H1 (cell line): ENCODE data around the gene DAPK2. TPM values are rescaled to one million over a fixed set of nuclear protein-coding genes. Genes with fewer than 3 reads are reported as not detected.

Experiments used
- CTCF ChIA-PET: fragments of 300-600 bp; sonication (Branson Sonifier 250); formaldehyde crosslinking; loops from one replicate; lab custom pipeline; 2021; ENCODE audit not compliant: partially characterized antibody; lab: Charles Lee
- POLR2A ChIA-PET: fragments of 300-600 bp; sonication (Branson Sonifier 250); formaldehyde crosslinking; loops from one replicate; lab custom pipeline; 2021; ENCODE audit warnings: inconsistent platforms; ENCODE audit not compliant: partially characterized antibody; lab: Charles Lee
- DNase-seq, 2 experiments: peaks; one replicate each; pipeline versions ENCODE4 v3.0.0 to v3.0.0-alpha.2; 2010 to 2022; ENCODE audit warnings: low spot score in 2 of 2, low read depth in 1 of 2, mixed read lengths in 1 of 2
- FAIRE-seq: peaks from 2 replicates; lab custom pipeline; 2011; peaks lifted over from hg19 to GRCh38; lab: Jason Lieb, UNC
- H2AFZ ChIP-seq: 2 replicates; pipeline ENCODE4 v1.8.1; 2012; ENCODE audit warnings: low read length, inconsistent platforms
- H2AK5ac ChIP-seq: 2 replicates; pipeline ENCODE4 v1.6.1; 2013; ENCODE audit warnings: low read depth, low read length
- H2BK120ac ChIP-seq: replicated peaks from 2 replicates; pipeline ENCODE3; 2013; ENCODE audit warnings: low read depth, low read length, inconsistent platforms
- H2BK12ac ChIP-seq: 2 replicates; pipeline ENCODE4 v1.6.1; 2013; ENCODE audit warnings: low read depth, low read length
- H2BK15ac ChIP-seq: 2 replicates; pipeline ENCODE4 v1.6.1; 2013; ENCODE audit warnings: low read length
- H2BK20ac ChIP-seq: 2 replicates; pipeline ENCODE4 v1.6.1; 2013; ENCODE audit warnings: low read length
- H2BK5ac ChIP-seq: 2 replicates; pipeline ENCODE4 v1.6.1; 2013; ENCODE audit warnings: low read depth, low read length
- H3K14ac ChIP-seq: 2 replicates; pipeline ENCODE4 v1.6.1; 2013; ENCODE audit warnings: inconsistent platforms; ENCODE audit not compliant: insufficient read length
- H3K18ac ChIP-seq: 2 replicates; pipeline ENCODE4 v1.6.1; 2013; ENCODE audit warnings: low read length; ENCODE audit errors: extremely low read depth
- H3K23ac ChIP-seq: 2 replicates; pipeline ENCODE4 v1.6.1; 2013; ENCODE audit warnings: inconsistent platforms; ENCODE audit not compliant: insufficient read length
- H3K23me2 ChIP-seq: 2 replicates; pipeline ENCODE4 v1.6.1; 2013; ENCODE audit warnings: low read depth, low read length
- H3K27ac ChIP-seq: 2 replicates; pipeline ENCODE4 v1.6.1; 2011; ENCODE audit warnings: low read depth, low read length, inconsistent platforms
- H3K27me3 ChIP-seq, 4 experiments: replicated peaks in 1 of 4; 1 replicate in 1 of 4; 2 replicates in 3 of 4; pipeline versions ENCODE4 v1.6.1 to v1.8.1; 2011 to 2013; ENCODE audit warnings: low read length in 3 of 4, mild to moderate bottlenecking in 3 of 4, inconsistent platforms in 2 of 4, mixed read lengths in 2 of 4, moderate library complexity in 1 of 4; ENCODE audit not compliant: control insufficient read depth in 3 of 4, insufficient read depth in 3 of 4; ENCODE audit errors: extremely low read depth in 1 of 4
- H3K36me3 ChIP-seq, 4 experiments: 2 replicates each; pipeline versions ENCODE4 v1.6.1 to v1.8.1; 2011 to 2013; ENCODE audit warnings: mild to moderate bottlenecking in 4 of 4, low read length in 3 of 4, moderate library complexity in 2 of 4, control low read depth in 1 of 4, inconsistent platforms in 1 of 4; ENCODE audit not compliant: insufficient read depth in 4 of 4, control insufficient read depth in 2 of 4
- H3K4ac ChIP-seq: replicated peaks from 2 replicates; pipeline ENCODE3; 2013; ENCODE audit warnings: low read length, low read depth, mixed read lengths, inconsistent platforms; ENCODE audit not compliant: insufficient read length
- H3K4me1 ChIP-seq, 4 experiments: replicated peaks in 1 of 4; 1 replicate in 1 of 4; 2 replicates in 3 of 4; pipeline versions ENCODE4 v1.6.1 to v1.8.1; 2011 to 2013; ENCODE audit warnings: low read length in 3 of 4, inconsistent platforms in 2 of 4, mixed read lengths in 1 of 4; ENCODE audit not compliant: insufficient read depth in 4 of 4, control insufficient read depth in 3 of 4
- H3K4me2 ChIP-seq, 2 experiments: 2 replicates each; pipeline versions ENCODE4 v1.6.1 to v1.8.1; 2011 to 2013; ENCODE audit warnings: low read depth in 2 of 2, low read length in 2 of 2, control low read depth in 1 of 2, inconsistent platforms in 1 of 2, mild to moderate bottlenecking in 1 of 2; ENCODE audit not compliant: insufficient read depth in 1 of 2
- H3K4me3 ChIP-seq, 4 experiments: fragments of 200-600, 300-600 bp in 1 of 4; sonication (generic), shearing (Covaris generic), sonication (Bioruptor Twin) in 1 of 4; 2 replicates each; pipeline versions ENCODE4 v1.5.1 to v1.8.1; 2011 to 2016; ENCODE audit warnings: low read length in 4 of 4, low read depth in 3 of 4, control low read depth in 2 of 4, inconsistent platforms in 2 of 4, mild to moderate bottlenecking in 2 of 4, mixed read lengths in 1 of 4, moderate library complexity in 1 of 4; ENCODE audit not compliant: insufficient read depth in 2 of 4; ENCODE audit errors: extremely low read depth in 1 of 4
- H3K56ac ChIP-seq: replicated peaks from 2 replicates; pipeline ENCODE3; 2013; ENCODE audit warnings: low read depth, mild to moderate bottlenecking, mixed read lengths, low read length, inconsistent platforms; ENCODE audit not compliant: insufficient read length
- H3K79me1 ChIP-seq: 2 replicates; pipeline ENCODE4 v1.6.1; 2013; ENCODE audit warnings: low read depth, low read length, control low read depth
- H3K79me2 ChIP-seq, 2 experiments: 2 replicates each; pipeline versions ENCODE4 v1.6.1 to v1.8.1; 2012 to 2013; ENCODE audit warnings: low read length in 2 of 2, mild to moderate bottlenecking in 2 of 2, inconsistent platforms in 1 of 2; ENCODE audit not compliant: insufficient read depth in 2 of 2, control insufficient read depth in 1 of 2
- H3K9ac ChIP-seq, 4 experiments: replicated peaks in 1 of 4; 1 replicate in 1 of 4; 2 replicates in 3 of 4; pipeline versions ENCODE4 v1.6.1 to v1.8.1; 2011 to 2013; ENCODE audit warnings: low read depth in 3 of 4, low read length in 3 of 4, control low read depth in 2 of 4, mild to moderate bottlenecking in 2 of 4, moderate library complexity in 2 of 4, inconsistent platforms in 1 of 4; ENCODE audit errors: extremely low read depth in 1 of 4
- H3K9me3 ChIP-seq, 2 experiments: 2 replicates each; pipeline versions ENCODE4 v1.6.1 to v1.8.1; 2012 to 2013; ENCODE audit warnings: mild to moderate bottlenecking in 2 of 2, moderate library complexity in 2 of 2, control low read depth in 1 of 2, inconsistent platforms in 1 of 2, low read depth in 1 of 2, low read length in 1 of 2, mixed read lengths in 1 of 2; ENCODE audit not compliant: insufficient read depth in 2 of 2
- H4K20me1 ChIP-seq, 2 experiments: replicated peaks in 1 of 2; 2 replicates each; pipeline versions ENCODE3 to v1.8.1; 2011 to 2013; ENCODE audit warnings: inconsistent platforms in 2 of 2, low read length in 2 of 2, mild to moderate bottlenecking in 1 of 2; ENCODE audit not compliant: insufficient read depth in 2 of 2, control insufficient read depth in 1 of 2
- H4K5ac ChIP-seq: 2 replicates; pipeline ENCODE4 v1.6.1; 2013; ENCODE audit warnings: low read length, low read depth, mixed read lengths, inconsistent platforms; ENCODE audit not compliant: insufficient read length
- H4K8ac ChIP-seq: 2 replicates; pipeline ENCODE4 v1.8.0; 2013; ENCODE audit warnings: mild to moderate bottlenecking, moderate library complexity, low read length, inconsistent platforms; ENCODE audit not compliant: insufficient read depth; ENCODE audit errors: extremely low read depth
- H4K91ac ChIP-seq: replicated peaks from 2 replicates; pipeline ENCODE3; 2013; ENCODE audit warnings: low read length, mixed read lengths, inconsistent platforms; ENCODE audit not compliant: insufficient read length
- ASH2L ChIP-seq: fragments of 200-600, 300-600 bp; sonication (generic); IDR thresholded peaks from one replicate; pipeline ENCODE4 v1.7.1; 2017; ENCODE audit warnings: low read length
- CBX8 ChIP-seq: fragments of 300-800, 300-1000 bp; sonication (generic); IDR thresholded peaks from 2 replicates; pipeline ENCODE4 v1.7.1; 2016; ENCODE audit warnings: low read depth, low read length, borderline replicate concordance
- CREB1 ChIP-seq: IDR thresholded peaks from 2 replicates; pipeline ENCODE4 v1.6.1; 2012; ENCODE audit warnings: inconsistent platforms
- EP300 ChIP-seq, 2 experiments: IDR thresholded peaks; 1 replicate in 1 of 2; 2 replicates in 1 of 2; pipeline ENCODE4 v1.6.1; 2011 to 2012; ENCODE audit warnings: low read depth in 2 of 2, low read length in 2 of 2, mild to moderate bottlenecking in 2 of 2, borderline replicate concordance in 1 of 2, inconsistent platforms in 1 of 2, moderate library complexity in 1 of 2
- HDAC6 ChIP-seq: IDR thresholded peaks from one replicate; pipeline ENCODE4 v1.7.1; 2012; ENCODE audit warnings: low read depth, mild to moderate bottlenecking, inconsistent platforms, low read length, moderate library complexity
- KDM1A ChIP-seq: fragments of 200-600, 300-600 bp; sonication (generic); IDR thresholded peaks from 2 replicates; pipeline ENCODE4 v1.7.1; 2016; ENCODE audit warnings: mild to moderate bottlenecking, low read length, borderline replicate concordance
- POLR2A ChIP-seq, 2 experiments: IDR thresholded peaks; 1 replicate in 1 of 2; 2 replicates in 1 of 2; pipeline ENCODE4 v1.6.1; 2011; ENCODE audit warnings: low read depth in 2 of 2, low read length in 2 of 2, mild to moderate bottlenecking in 2 of 2; ENCODE audit errors: control extremely low read depth in 1 of 2
- POU5F1 ChIP-seq: IDR thresholded peaks from 2 replicates; pipeline ENCODE4 v1.6.1; 2011; ENCODE audit warnings: low read depth, mild to moderate bottlenecking, low read length, moderate library complexity
- RBBP5 ChIP-seq: IDR thresholded peaks from 2 replicates; pipeline ENCODE4 v1.7.1; 2012; ENCODE audit warnings: low read depth, mild to moderate bottlenecking, inconsistent platforms, low read length, moderate library complexity, borderline replicate concordance
- SP2 ChIP-seq: IDR thresholded peaks from 2 replicates; pipeline ENCODE4 v1.6.1; 2012; ENCODE audit warnings: mild to moderate bottlenecking, low read length, inconsistent platforms
- SUZ12 ChIP-seq: fragments of 200-600 bp; sonication (generic); IDR thresholded peaks from 2 replicates; pipeline ENCODE4 v1.6.1; 2012; ENCODE audit warnings: mild to moderate bottlenecking, inconsistent platforms, low read length, moderate library complexity, mixed read lengths
- WGBS, 2 experiments: shearing (Covaris generic) in 1 of 2; methylation state at CpG; one replicate each; pipeline versions ENCODE4 v1.1.6 to v1.1.7; 2013 to 2015; ENCODE audit warnings: low lambda C conversion rate in 2 of 2, mixed read lengths in 2 of 2, inconsistent platforms in 1 of 2, low coverage in 1 of 2, missing lambda C conversion rate in 1 of 2; ENCODE audit not compliant: insufficient replicate concordance in 2 of 2, insufficient coverage in 1 of 2, insufficient read length in 1 of 2; ENCODE audit errors: extremely low coverage in 1 of 2, missing lambda C conversion rate in 1 of 2; 5-methylcytosine and 5-hydroxymethylcytosine counted together
- polyA plus RNA-seq, 7 experiments: library from polyadenylated mRNA; depleted of rRNA in 3 of 7; stranded (reverse) in 5 of 7; unstranded in 2 of 7; fragments of >200 nt in 5 of 7; fragments of 200-250 nt in 2 of 7; gene quantifications; 1 replicate in 5 of 7; 2 replicates in 1 of 7; 4 replicates in 1 of 7; pipeline versions ENCODE4 v1.2.1 to v1.2.3, GENCODE V29; 2011 to 2013; ENCODE audit warnings: missing spikeins in 2 of 7, mixed read lengths in 2 of 7
- total RNA-seq: library from RNA; stranded (reverse); fragmentation: NEBNext Ultra II Directional; extraction: Animal tissue kit (Norgen Biotek cat#: 25700); gene quantifications from 2 replicates; pipeline ENCODE4 v1.2.1, GENCODE V29; 2021
- TF ChIP-seq, protein P1 (sequence below): IDR thresholded peaks from 2 replicates; pipeline ENCODE4 v1.6.1; 2012; ENCODE audit warnings: low read length, inconsistent platforms
- TF ChIP-seq, protein P2 (sequence below): IDR thresholded peaks from 2 replicates; pipeline ENCODE4 v1.6.1; 2011; ENCODE audit warnings: low read depth, mild to moderate bottlenecking, low read length; ENCODE audit not compliant: insufficient read depth

DAPK2 gene
- total and polyA plus RNA-seq, 2 of the 8 experiments (the other 6 are each of a cell fraction or from before 2014, with no cell fraction given) = 1.8 to 2.9 TPM

DNA sequence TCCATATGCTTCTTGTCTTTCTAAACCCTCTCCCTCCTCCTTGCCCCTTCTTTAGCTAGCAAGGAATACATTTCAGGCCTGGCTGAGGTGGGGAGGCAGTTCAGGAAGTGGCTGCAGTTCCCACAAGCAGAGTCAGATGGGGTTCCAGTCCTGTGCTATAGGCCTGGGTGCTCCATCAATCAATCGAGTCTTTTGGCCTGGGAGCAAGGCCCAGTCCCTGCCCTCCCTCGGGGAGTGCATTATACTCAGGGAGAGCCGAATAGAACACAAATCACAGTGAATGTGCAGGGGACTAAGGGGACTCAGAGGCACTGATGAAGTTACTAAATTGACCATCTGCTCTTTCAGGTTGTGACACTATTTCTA is 154.5 kb downstream of the DAPK2 start:
- Histone ChIP-seq H3K18ac (no peak overlapping the region), H4K91ac (no peak overlapping the region), H3K4me2 (no peak overlapping the region), H3K9me3 (no peaks in the 10 kb centered on the region), H3K56ac (no peak overlapping the region), H2AK5ac (no peak overlapping the region), H2BK15ac (no peak overlapping the region), H3K4me1 (peaks cover 0 to 6% (median 0%) of the 10 kb centered on the region in 4 experiments; a peak in 1 of 7 replicates), H2BK120ac (no peak overlapping the region), H3K79me2 (no peaks in the 10 kb centered on the region), H3K14ac (no peak overlapping the region), H3K79me1 (no peaks in the 10 kb centered on the region), H4K8ac (no peak overlapping the region), H3K4me3 (no peak overlapping the region), H3K23me2 (no peaks in the 10 kb centered on the region), H3K27ac (no peak overlapping the region), H2BK5ac (no peak overlapping the region), H2BK20ac (no peak overlapping the region), H4K5ac (no peak overlapping the region), H2AFZ (no peak overlapping the region), H3K9ac (no peak overlapping the region), H2BK12ac (no peak overlapping the region), H3K36me3 (no peaks in the 10 kb centered on the region), H4K20me1 (no peaks in the 10 kb centered on the region), H3K23ac (no peak overlapping the region), H3K27me3 (no peaks in the 10 kb centered on the region), H3K4ac (no peak overlapping the region)
- FAIRE-seq (no peak), DNase-seq (no peak)
- POLR2A ChIA-PET = no interaction called here
- CTCF ChIA-PET = interaction anchor here (0.6 to 7.8 kb wide), 21 partner anchors 11 to 403 kb away, joined by 3 to 74 read pairs (median 4); partner anchors contain the start of gene DAPK2
- 93% methylated on average over 3 of the region's 3 CpGs; no CpG with 5 or more reads in 1 of the 2 experiments for WGBS, 2 experiments
- TF ChIP-seq SUZ12 (no peak), SP2 (no peak), POLR2A (IDR thresholded peaks at IDR 0.05; ENCODE audit: control extremely low read depth in 1 of 2, low read depth in 2 of 2, low read length in 2 of 2) (no peak), HDAC6 (no peak), ASH2L (no peak), RBBP5 (no peak), CBX8 (no peak), CREB1 (no peak), EP300 (IDR thresholded peaks at IDR 0.05; ENCODE audit: borderline replicate concordance in 1 of 2, low read depth in 2 of 2, low read length in 2 of 2) (no peak), KDM1A (no peak), POU5F1 (no peak)
- TF ChIP-seq, protein P1, sequence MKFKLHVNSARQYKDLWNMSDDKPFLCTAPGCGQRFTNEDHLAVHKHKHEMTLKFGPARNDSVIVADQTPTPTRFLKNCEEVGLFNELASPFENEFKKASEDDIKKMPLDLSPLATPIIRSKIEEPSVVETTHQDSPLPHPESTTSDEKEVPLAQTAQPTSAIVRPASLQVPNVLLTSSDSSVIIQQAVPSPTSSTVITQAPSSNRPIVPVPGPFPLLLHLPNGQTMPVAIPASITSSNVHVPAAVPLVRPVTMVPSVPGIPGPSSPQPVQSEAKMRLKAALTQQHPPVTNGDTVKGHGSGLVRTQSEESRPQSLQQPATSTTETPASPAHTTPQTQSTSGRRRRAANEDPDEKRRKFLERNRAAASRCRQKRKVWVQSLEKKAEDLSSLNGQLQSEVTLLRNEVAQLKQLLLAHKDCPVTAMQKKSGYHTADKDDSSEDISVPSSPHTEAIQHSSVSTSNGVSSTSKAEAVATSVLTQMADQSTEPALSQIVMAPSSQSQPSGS = no peak
- TF ChIP-seq, protein P2, sequence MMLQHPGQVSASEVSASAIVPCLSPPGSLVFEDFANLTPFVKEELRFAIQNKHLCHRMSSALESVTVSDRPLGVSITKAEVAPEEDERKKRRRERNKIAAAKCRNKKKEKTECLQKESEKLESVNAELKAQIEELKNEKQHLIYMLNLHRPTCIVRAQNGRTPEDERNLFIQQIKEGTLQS = no peak
